Natural killer cell (primary cell): ENCODE measurements around the gene STK32B. TPM values are rescaled to one million over a fixed set of nuclear protein-coding genes. Genes with fewer than 3 reads are reported as not detected.
A peak's percentile ranks its signal among the peaks of the same experiment; 100 is the strongest.

ENCODE experiments used
- ATAC-seq, 3 donors: fragments of 150-1000 bp in 2 of 3; fragments of 200-7000 bp in 1 of 3; cut with Tn5 transposase; 1 replicate in 1 of 3; 2 replicates in 2 of 3; pipeline ENCODE4 v1.10.0; 2021; ENCODE audit warnings: mild to moderate bottlenecking in 2 of 3, moderate library complexity in 2 of 3
- DNase-seq, 2 donors: peaks; one replicate each; pipeline versions ENCODE4 v3.0.0 to v3.0.0-alpha.2; 2013 to 2021; ENCODE audit warnings: mixed read lengths in 1 of 2
- H3K27ac ChIP-seq: one replicate; pipeline ENCODE4 v1.5.1; 2013; ENCODE audit warnings: mild to moderate bottlenecking, low read length
- H3K27me3 ChIP-seq: one replicate; pipeline ENCODE4 v1.6.1; 2013; ENCODE audit warnings: low read length; ENCODE audit not compliant: control insufficient read depth, insufficient read depth
- H3K36me3 ChIP-seq: one replicate; pipeline ENCODE4 v1.6.1; 2013; ENCODE audit warnings: low read length; ENCODE audit not compliant: control insufficient read depth, insufficient read depth
- H3K4me1 ChIP-seq: one replicate; pipeline ENCODE4 v1.6.1; 2013; ENCODE audit warnings: low read length; ENCODE audit not compliant: control insufficient read depth, insufficient read depth
- H3K4me3 ChIP-seq: one replicate; pipeline ENCODE4 v1.5.1; 2013; ENCODE audit warnings: low read length
- H3K9me3 ChIP-seq: one replicate; pipeline ENCODE4 v1.6.1; 2013; ENCODE audit warnings: low read length; ENCODE audit not compliant: control insufficient read depth, insufficient read depth
- H3K27ac Mint-ChIP-seq, 2 donors: one replicate each; pipeline ENCODE4 v1.8.0; 2022; ENCODE audit warnings: mild to moderate bottlenecking in 2 of 2, mixed read lengths in 2 of 2, moderate library complexity in 1 of 2
- H3K27me3 Mint-ChIP-seq, 2 donors: one replicate each; pipeline ENCODE4 v1.8.0; 2022; ENCODE audit warnings: low read depth in 2 of 2, mixed read lengths in 2 of 2
- H3K36me3 Mint-ChIP-seq: one replicate; pipeline ENCODE4 v1.8.0; 2022; ENCODE audit warnings: mixed read lengths
- H3K4me1 Mint-ChIP-seq, 2 donors: one replicate each; pipeline ENCODE4 v1.8.0; 2022; ENCODE audit warnings: mixed read lengths in 2 of 2
- H3K4me3 Mint-ChIP-seq: one replicate; pipeline ENCODE4 v1.8.0; 2022; ENCODE audit warnings: mild to moderate bottlenecking, moderate library complexity, mixed read lengths
- H3K9me3 Mint-ChIP-seq, 2 donors: one replicate each; pipeline ENCODE4 v1.8.0; 2022; ENCODE audit warnings: mixed read lengths in 2 of 2
- CTCF ChIP-seq: fragments of 200-600 bp; IDR thresholded peaks from one replicate; pipeline ENCODE4 v1.8.0; 2022; ENCODE audit warnings: antibody characterized with exemption
- WGBS: methylation state at CpG from one replicate; pipeline ENCODE4 v1.1.7; 2013; ENCODE audit warnings: missing lambda C conversion rate; ENCODE audit not compliant: insufficient coverage; 5-methylcytosine and 5-hydroxymethylcytosine counted together
- intact Hi-C: fragments of 100-400 bp; cut with micrococcal nuclease; formaldehyde crosslinking; loops from one replicate; pipeline ENCODE4 v1.14.2; 2022
- total RNA-seq, 4 donors: library from RNA; stranded (reverse); fragments of 120-200 nt in 1 of 4; gene quantifications; one replicate each; pipeline versions ENCODE4 v1.2.3 to v1.2.4, GENCODE V29; 2013 to 2022

STK32B gene
- total RNA-seq, 3 donors from 2014 or later (not counting 1 experiment from before 2014, with no cell fraction given) = 0.32 to 0.33 TPM; not detected in 1

GRCh38 chr4:5034206-5034605, 17.1 kb upstream of the STK32B start:
- Histone ChIP-seq H3K27ac (no peak overlapping the region), H3K27me3 (no peaks in the 10 kb centered on the region), H3K4me3 (no peak overlapping the region), H3K9me3 (no peaks in the 10 kb centered on the region), H3K36me3 (no peaks in the 10 kb centered on the region), H3K4me1 (peaks cover 6% of the 10 kb centered on the region)
- Mint-ChIP-seq H3K36me3 (no peaks in the 10 kb centered on the region), H3K27ac (peak overlapping the region in 1 of 2 donors; percentile 48), H3K4me1 (peaks cover 7 to 14% of the 10 kb centered on the region in 2 donors), H3K4me3 (no peak overlapping the region), H3K9me3 (no peaks in the 10 kb centered on the region), H3K27me3 (peaks cover 0 to 3% of the 10 kb centered on the region in 2 donors)
- no peak for ATAC-seq
- intact Hi-C loops = no loop called here
- no peak for DNase-seq
- no peak for TF ChIP-seq CTCF
- WGBS = 90% methylated on average over 8 of the region's 8 CpGs

DNA sequence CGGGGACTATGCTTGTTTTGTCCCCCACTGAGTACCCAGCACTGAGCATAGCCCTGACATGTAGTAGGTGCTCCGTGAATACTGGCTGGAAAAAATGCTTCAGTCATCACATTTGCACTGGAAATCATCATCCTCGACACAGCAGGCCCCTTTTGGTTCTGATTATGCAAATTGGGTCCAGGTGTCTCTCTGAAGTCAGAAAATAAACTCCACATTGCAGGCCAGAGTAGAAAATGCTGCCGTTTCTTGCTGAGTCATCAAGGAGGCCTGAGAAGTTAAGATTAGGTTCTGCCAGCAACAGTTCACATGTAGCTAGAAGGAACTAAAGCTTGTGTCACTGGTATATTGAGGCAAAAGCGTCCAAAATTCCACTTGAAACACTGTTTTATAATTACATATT, 15.0 kb upstream of the STK32B start:
- H3K36me3 Mint-ChIP-seq = no peaks in the 10 kb centered on the region
- Histone ChIP-seq H3K9me3 (no peaks in the 10 kb centered on the region), H3K27me3 (no peaks in the 10 kb centered on the region), H3K4me3 (no peak overlapping the region), H3K27ac (no peak overlapping the region), H3K4me1 (peaks cover 6% of the 10 kb centered on the region), H3K36me3 (no peaks in the 10 kb centered on the region)
- DNase-seq (no peak), ATAC-seq (no peak)
- WGBS = 33% methylated on average over 4 of the region's 5 CpGs
- intact Hi-C loops = no loop called here
- no peak overlapping the region for H3K27ac Mint-ChIP-seq
- H3K27me3 Mint-ChIP-seq = peaks cover 0 to 3% of the 10 kb centered on the region in 2 donors
- H3K4me1 Mint-ChIP-seq = peaks cover 7 to 14% of the 10 kb centered on the region in 2 donors
- no peaks in the 10 kb centered on the region for H3K9me3 Mint-ChIP-seq
- H3K4me3 Mint-ChIP-seq = no peak overlapping the region
- no peak for TF ChIP-seq CTCF

GRCh38 chr4:5037553-5038551, 13.4 kb upstream of the STK32B start:
- Mint-ChIP-seq H3K9me3 (no peaks in the 10 kb centered on the region), H3K27ac (no peak overlapping the region), H3K4me1 (peaks cover 7 to 14% of the 10 kb centered on the region in 2 donors), H3K36me3 (no peaks in the 10 kb centered on the region), H3K4me3 (no peak overlapping the region), H3K27me3 (peaks cover 0 to 3% of the 10 kb centered on the region in 2 donors)
- Histone ChIP-seq H3K9me3 (no peaks in the 10 kb centered on the region), H3K4me1 (peaks cover 6% of the 10 kb centered on the region), H3K4me3 (no peak overlapping the region), H3K27ac (no peak overlapping the region), H3K36me3 (no peaks in the 10 kb centered on the region), H3K27me3 (no peaks in the 10 kb centered on the region)
- intact Hi-C loops = no loop called here
- no peak for TF ChIP-seq CTCF
- DNase-seq (no peak), ATAC-seq (peak in 1 of 3 donors; percentile 57)
- 84% methylated on average over 5 of the region's 8 CpGs for WGBS
